ENCODE measurements around the gene GMPPB.

GRCh38 chr3:49670940-49671290 is 52.8 kb downstream of the GMPPB start:
- TF ChIP-seq, protein P1, sequence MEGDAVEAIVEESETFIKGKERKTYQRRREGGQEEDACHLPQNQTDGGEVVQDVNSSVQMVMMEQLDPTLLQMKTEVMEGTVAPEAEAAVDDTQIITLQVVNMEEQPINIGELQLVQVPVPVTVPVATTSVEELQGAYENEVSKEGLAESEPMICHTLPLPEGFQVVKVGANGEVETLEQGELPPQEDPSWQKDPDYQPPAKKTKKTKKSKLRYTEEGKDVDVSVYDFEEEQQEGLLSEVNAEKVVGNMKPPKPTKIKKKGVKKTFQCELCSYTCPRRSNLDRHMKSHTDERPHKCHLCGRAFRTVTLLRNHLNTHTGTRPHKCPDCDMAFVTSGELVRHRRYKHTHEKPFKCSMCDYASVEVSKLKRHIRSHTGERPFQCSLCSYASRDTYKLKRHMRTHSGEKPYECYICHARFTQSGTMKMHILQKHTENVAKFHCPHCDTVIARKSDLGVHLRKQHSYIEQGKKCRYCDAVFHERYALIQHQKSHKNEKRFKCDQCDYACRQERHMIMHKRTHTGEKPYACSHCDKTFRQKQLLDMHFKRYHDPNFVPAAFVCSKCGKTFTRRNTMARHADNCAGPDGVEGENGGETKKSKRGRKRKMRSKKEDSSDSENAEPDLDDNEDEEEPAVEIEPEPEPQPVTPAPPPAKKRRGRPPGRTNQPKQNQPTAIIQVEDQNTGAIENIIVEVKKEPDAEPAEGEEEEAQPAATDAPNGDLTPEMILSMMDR (IDR thresholded peaks at IDR 0.05), result no peak
- TF ChIP-seq POLR2A (IDR thresholded peaks at IDR 0.05), result no peak

All from thyroid gland (tissue), 4 donors.